IMR-90 (cell line): Measurements from ENCODE around the gene TRHDE. TPM values are rescaled to one million over a fixed set of nuclear protein-coding genes. Genes with fewer than 3 reads are reported as not detected.

ENCODE experiments used
- ATAC-seq: fragments of 200-7000 bp; cut with Tn5 transposase; 2 replicates; pipeline ENCODE4 v1.9.1; 2020; ENCODE audit warnings: low read depth, mild to moderate bottlenecking, moderate library complexity
- BruUV-seq: library from RNA; stranded (reverse); fragments of 400-500 nt; replicated peaks from 2 replicates; lab custom pipeline; 2021; lab: Mats Ljungman, UMichigan
- CTCF ChIA-PET: fragments of 300-600 bp; formaldehyde crosslinking; extraction: SDS; loops from one replicate; lab custom pipeline; 2021; ENCODE audit warnings: antibody characterized with exemption; lab: Yijun Ruan, JAX
- POLR2A ChIA-PET: fragments of 300-600 bp; sonication (Branson Sonifier 250); formaldehyde crosslinking; loops from one replicate; lab custom pipeline; 2022; ENCODE audit warnings: antibody characterized with exemption; ENCODE audit not compliant: unreplicated experiment; lab: Charles Lee
- DNase-seq: peaks from one replicate; pipeline ENCODE4 v3.0.0; 2013
- H2AFZ ChIP-seq: replicated peaks from 2 replicates; pipeline ENCODE3; 2013; ENCODE audit warnings: low read length, mild to moderate bottlenecking; ENCODE audit not compliant: poor library complexity
- H2AK5ac ChIP-seq: 2 replicates; pipeline ENCODE4 v1.6.1; 2013; ENCODE audit warnings: low read depth, low read length, inconsistent platforms
- H2AK9ac ChIP-seq: replicated peaks from 2 replicates; pipeline ENCODE3; 2013; ENCODE audit warnings: mild to moderate bottlenecking, low read depth, low read length, moderate library complexity; ENCODE audit not compliant: poor library complexity
- H2BK120ac ChIP-seq: 2 replicates; pipeline ENCODE4 v1.6.1; 2013; ENCODE audit warnings: low read depth, low read length, inconsistent platforms
- H2BK15ac ChIP-seq: 3 replicates; pipeline ENCODE4 v1.6.1; 2013; ENCODE audit warnings: low read depth, low read length, inconsistent platforms
- H2BK20ac ChIP-seq: 2 replicates; pipeline ENCODE4 v1.6.1; 2013; ENCODE audit warnings: low read depth, mild to moderate bottlenecking, inconsistent platforms, low read length, moderate library complexity
- H2BK5ac ChIP-seq: 2 replicates; pipeline ENCODE4 v1.6.1; 2013; ENCODE audit warnings: mild to moderate bottlenecking, low read depth, low read length, inconsistent platforms; ENCODE audit not compliant: poor library complexity, severe bottlenecking
- H3K14ac ChIP-seq: replicated peaks from 2 replicates; pipeline ENCODE4 v1.6.1; 2013; ENCODE audit warnings: low read depth, low read length, inconsistent platforms
- H3K18ac ChIP-seq: 2 replicates; pipeline ENCODE4 v1.6.1; 2013; ENCODE audit warnings: low read depth, low read length, control low read depth
- H3K23ac ChIP-seq: 2 replicates; pipeline ENCODE4 v1.6.1; 2013; ENCODE audit warnings: low read depth, low read length, inconsistent platforms
- H3K27ac ChIP-seq: 2 replicates; pipeline ENCODE4 v1.5.1; 2013; ENCODE audit warnings: mild to moderate bottlenecking, control low read depth, low read length; ENCODE audit not compliant: insufficient read depth
- H3K27me3 ChIP-seq: 2 replicates; pipeline ENCODE4 v1.6.1; 2013; ENCODE audit warnings: low read length; ENCODE audit not compliant: control insufficient read depth, insufficient read depth
- H3K36me3 ChIP-seq: 2 replicates; pipeline ENCODE4 v1.6.1; 2013; ENCODE audit warnings: low read length, mixed read lengths; ENCODE audit not compliant: control insufficient read depth, insufficient read depth
- H3K4ac ChIP-seq: 2 replicates; pipeline ENCODE4 v1.6.1; 2013; ENCODE audit warnings: low read depth, low read length, inconsistent platforms
- H3K4me1 ChIP-seq: 2 replicates; pipeline ENCODE4 v1.6.1; 2013; ENCODE audit warnings: low read length, mixed read lengths; ENCODE audit not compliant: control insufficient read depth, insufficient read depth
- H3K4me2 ChIP-seq: 2 replicates; pipeline ENCODE4 v1.6.1; 2013; ENCODE audit warnings: low read depth, mild to moderate bottlenecking, control low read depth, low read length, moderate library complexity
- H3K4me3 ChIP-seq: 2 replicates; pipeline ENCODE4 v1.5.1; 2013; ENCODE audit warnings: low read depth, mild to moderate bottlenecking, control low read depth, low read length, moderate library complexity; ENCODE audit not compliant: insufficient read depth
- H3K56ac ChIP-seq: 2 replicates; pipeline ENCODE4 v1.6.1; 2013; ENCODE audit warnings: low read length, inconsistent platforms; ENCODE audit not compliant: insufficient read depth; ENCODE audit errors: extremely low read depth
- H3K79me1 ChIP-seq, 2 experiments: 2 replicates each; pipeline ENCODE4 v1.6.1; 2013; ENCODE audit warnings: low read length in 2 of 2, inconsistent platforms in 1 of 2, low read depth in 1 of 2
- H3K9ac ChIP-seq: 2 replicates; pipeline ENCODE4 v1.6.1; 2013; ENCODE audit warnings: low read depth, low read length, control low read depth
- H3K9me1 ChIP-seq: 2 replicates; pipeline ENCODE4 v1.6.1; 2013; ENCODE audit warnings: low read length, inconsistent platforms; ENCODE audit not compliant: insufficient read depth
- H3K9me3 ChIP-seq: 2 replicates; pipeline ENCODE4 v1.6.1; 2013; ENCODE audit warnings: low read length; ENCODE audit not compliant: control insufficient read depth, insufficient read depth
- H4K20me1 ChIP-seq: 2 replicates; pipeline ENCODE4 v1.6.1; 2013; ENCODE audit warnings: low read length, inconsistent platforms; ENCODE audit not compliant: insufficient read depth
- H4K5ac ChIP-seq: 2 replicates; pipeline ENCODE4 v1.6.1; 2013; ENCODE audit warnings: mild to moderate bottlenecking, low read depth, low read length, control low read depth
- H4K8ac ChIP-seq, 2 experiments: 2 replicates each; pipeline ENCODE4 v1.6.1; 2013; ENCODE audit warnings: low read depth in 2 of 2, low read length in 2 of 2, control low read depth in 1 of 2, inconsistent platforms in 1 of 2
- H4K91ac ChIP-seq: 2 replicates; pipeline ENCODE4 v1.6.1; 2013; ENCODE audit warnings: low read depth, low read length, inconsistent platforms; ENCODE audit not compliant: insufficient read depth
- CTCF ChIP-seq: conservative IDR thresholded peaks from 2 replicates; pipeline ENCODE4 v1.5.1; 2012; ENCODE audit warnings: mild to moderate bottlenecking, low read depth, low read length, improper control_type of control experiment
- MXI1 ChIP-seq: IDR thresholded peaks from 2 replicates; pipeline ENCODE4 v1.6.1; 2012; ENCODE audit warnings: low read depth, mild to moderate bottlenecking, low read length, moderate library complexity, borderline replicate concordance
- RAD21 ChIP-seq: IDR thresholded peaks from 2 replicates; pipeline ENCODE4 v1.6.1; 2012; ENCODE audit warnings: low read length, improper control_type of control experiment
- RCOR1 ChIP-seq: IDR thresholded peaks from 2 replicates; pipeline ENCODE4 v1.6.1; 2012; ENCODE audit warnings: mild to moderate bottlenecking, low read length, improper control_type of control experiment; ENCODE audit not compliant: insufficient replicate concordance
- SMC3 ChIP-seq: fragments of 150-350 bp; IDR thresholded peaks from 2 replicates; pipeline ENCODE4 v1.6.1; 2016; ENCODE audit warnings: low read depth, mild to moderate bottlenecking, antibody characterized with exemption, low read length, moderate library complexity
- USF2 ChIP-seq: fragments of 150-350 bp; IDR thresholded peaks from 2 replicates; pipeline ENCODE4 v1.6.1; 2017; ENCODE audit warnings: mild to moderate bottlenecking, antibody characterized with exemption, low read length, low read depth
- WGBS, 2 experiments: methylation state at CpG; one replicate each; pipeline versions ENCODE4 v1.1.5 to v1.1.7; 2013; ENCODE audit warnings: missing lambda C conversion rate in 2 of 2; ENCODE audit not compliant: insufficient read length in 1 of 2; ENCODE audit errors: extremely low coverage in 2 of 2; 5-methylcytosine and 5-hydroxymethylcytosine counted together
- dilution Hi-C: fragments of 300-500 bp; cut with HindIII; formaldehyde crosslinking; loops from one replicate; pipeline ENCODE4 v1.14.3; 2018; ENCODE audit warnings: low sequenced_read_pairs; ENCODE audit not compliant: unreplicated experiment
- in situ Hi-C: fragments of 300-500 bp; cut with MboI; formaldehyde crosslinking; loops from 3 replicates; pipeline ENCODE4 v1.14.3; 2019; ENCODE audit warnings: low sequenced_read_pairs, inconsistent platforms, mixed read lengths
- intact Hi-C: fragments of 100-400 bp; cut with micrococcal nuclease; formaldehyde crosslinking; loops from 2 replicates; pipeline ENCODE4 v1.10.0; 2022
- polyA plus RNA-seq, 3 experiments: library from polyadenylated mRNA; depleted of rRNA; stranded (reverse); fragments of >200 nt; gene quantifications; 2 replicates each; pipeline ENCODE4 v1.2.3, GENCODE V29; 2012; ENCODE audit warnings: low replicate concordance in 1 of 3
- total RNA-seq: library from RNA; depleted of rRNA; stranded (reverse); fragments of >200 nt; gene quantifications from 2 replicates; pipeline ENCODE4 v1.2.3, GENCODE V29; 2012

The TRHDE gene
- total and polyA plus RNA-seq, 2 of the 4 experiments (the other 2 are of a cell fraction): 33.7 to 65.1 TPM

- Histone ChIP-seq H3K79me1 (peaks cover 6 to 38% of the 10 kb centered on the region in 2 experiments; a peak in 3 of 4 replicates), H2AK9ac (no peak overlapping the region), H3K4me3 (no peak overlapping the region), H4K5ac (no peak overlapping the region), H3K4ac (0 out of 2 replicates have a peak overlapping the region, but pooled peaks have one; percentile 29), H2BK120ac (peak overlapping the region; percentile 30; the same call in 1 of the 2 replicates), H3K27ac (no peak overlapping the region), H2AK5ac (peak overlapping the region; percentile 37; the same call in 1 of the 2 replicates), H3K9me3 (no peaks in the 10 kb centered on the region), H3K27me3 (no peaks in the 10 kb centered on the region), H3K18ac (peak overlapping the region; percentile 0; the same call in 1 of the 2 replicates), H3K36me3 (peaks cover 7% of the 10 kb centered on the region), H2BK20ac (peak overlapping the region; percentile 47; the same call in 1 of the 2 replicates), H2AFZ (no peak overlapping the region), H3K4me2 (no peak overlapping the region), H2BK5ac (peak overlapping the region; percentile 60), H3K14ac (peak overlapping the region; percentile 1; the same call in 1 of the 2 replicates), H3K9ac (no peak overlapping the region), H4K20me1 (no peaks in the 10 kb centered on the region), H4K91ac (peak overlapping the region; percentile 0; the same call in 1 of the 2 replicates), H4K8ac (peak overlapping the region in 1 of 2 experiments; percentile 49; a peak in 1 of 4 replicates), H3K23ac (peak overlapping the region; percentile 70; the same call in 1 of the 2 replicates), H3K56ac (no peak overlapping the region), H3K4me1 (peaks cover 9% of the 10 kb centered on the region), H3K9me1 (peaks cover 10% of the 10 kb centered on the region; the same call in 1 of the 2 replicates), H2BK15ac (no peak overlapping the region)
- dilution Hi-C loops: no loop called here
- in situ Hi-C loops: no loop called here
- ChIA-PET POLR2A (no interaction called here), CTCF (interaction anchor here (0.7 to 2.3 kb wide), 5 partner anchors 11 to 28 kb away, joined by 4 to 11 read pairs (median 4); no protein-coding TSS in a partner anchor)
- no TSS peak for BruUV-seq
- no peak for DNase-seq
- no CpG with 5 or more reads among the region's 1 CpG for WGBS, 2 experiments
- intact Hi-C loops: loop anchor here (10.0 kb wide), 1 partner anchor 498 kb away; no protein-coding TSS in a partner anchor
- TF ChIP-seq RAD21 (peak; percentile 73), SMC3 (peak; percentile 41), CTCF (peak; percentile 58), RCOR1 (no peak), USF2 (no peak), MXI1 (no peak)
- peak; percentile 77 for ATAC-seq
These were observed 10.6 kb downstream of the TRHDE start for GRCh38 chr12:72282721-72283120.
